Muscle layer of colon (tissue), 2 donors: Measurements from ENCODE around the gene PDK3.
A peak's percentile ranks its signal among the peaks of the same experiment; 100 is the strongest.

ENCODE experiments used
- H3K27ac ChIP-seq: one replicate; pipeline ENCODE4 v1.7.0; 2013; ENCODE audit warnings: low read depth, mild to moderate bottlenecking, low read length, moderate library complexity
- H3K27me3 ChIP-seq, 2 donors: one replicate each; pipeline ENCODE4 v1.7.0; 2013; ENCODE audit warnings: low read length in 2 of 2, mild to moderate bottlenecking in 2 of 2; ENCODE audit not compliant: insufficient read depth in 2 of 2, control insufficient read depth in 1 of 2
- H3K36me3 ChIP-seq: one replicate; pipeline ENCODE4 v1.7.0; 2013; ENCODE audit warnings: mild to moderate bottlenecking, low read length; ENCODE audit not compliant: insufficient read depth
- H3K4me1 ChIP-seq: one replicate; pipeline ENCODE4 v1.7.0; 2013; ENCODE audit warnings: mild to moderate bottlenecking, low read length; ENCODE audit not compliant: insufficient read depth
- H3K4me3 ChIP-seq, 2 donors: one replicate each; pipeline ENCODE4 v1.7.0; 2013; ENCODE audit warnings: low read length in 2 of 2, low read depth in 1 of 2, mild to moderate bottlenecking in 1 of 2, moderate library complexity in 1 of 2
- H3K9ac ChIP-seq: one replicate; pipeline ENCODE4 v1.7.0; 2013; ENCODE audit warnings: low read length
- H3K9me3 ChIP-seq: one replicate; pipeline ENCODE4 v1.7.0; 2013; ENCODE audit warnings: mild to moderate bottlenecking, low read length
- donor health status: abdominal sarcoma.
- donor health status: Adenocarcinoma of cecum.

The PDK3 gene

GRCh38 chrX:24482823-24483415, 17.8 kb downstream of the PDK3 start:
- H3K9me3 ChIP-seq, result no peaks in the 10 kb centered on the region
- H3K9ac ChIP-seq, result no peak overlapping the region
- H3K4me3 ChIP-seq, result no peak overlapping the region
- H3K36me3 ChIP-seq, result no peaks in the 10 kb centered on the region
- peaks cover 5% of the 10 kb centered on the region for H3K4me1 ChIP-seq
- no peaks in the 10 kb centered on the region for H3K27me3 ChIP-seq
- H3K27ac ChIP-seq, result no peak overlapping the region

GRCh38 chrX:24483596-24483995, 18.5 kb downstream of the PDK3 start:
- H3K27ac ChIP-seq, result no peak overlapping the region
- H3K9me3 ChIP-seq, result no peaks in the 10 kb centered on the region

GRCh38 chrX:24485323-24485722, 20.2 kb downstream of the PDK3 start:
- Histone ChIP-seq H3K4me3 (no peak overlapping the region), H3K27me3 (no peaks in the 10 kb centered on the region), H3K27ac (no peak overlapping the region), H3K4me1 (no peaks in the 10 kb centered on the region), H3K36me3 (no peaks in the 10 kb centered on the region), H3K9me3 (no peaks in the 10 kb centered on the region), H3K9ac (no peak overlapping the region)

More at GRCh38 chrX:24483596-24483995, 18.5 kb downstream of the PDK3 start:
- Histone ChIP-seq H3K36me3 (no peaks in the 10 kb centered on the region), H3K4me3 (no peak overlapping the region), H3K27me3 (no peaks in the 10 kb centered on the region), H3K4me1 (peaks cover 5% of the 10 kb centered on the region), H3K9ac (no peak overlapping the region)

GRCh38 chrX:24485976-24486680, 21.0 kb downstream of the PDK3 start:
- no peak overlapping the region for H3K27ac ChIP-seq
- no peak overlapping the region for H3K4me3 ChIP-seq
- no peaks in the 10 kb centered on the region for H3K4me1 ChIP-seq

GRCh38 chrX:24487571-24487970, 22.5 kb downstream of the PDK3 start:
- H3K36me3 ChIP-seq, result no peaks in the 10 kb centered on the region
- no peaks in the 10 kb centered on the region for H3K27me3 ChIP-seq
- H3K4me1 ChIP-seq, result no peaks in the 10 kb centered on the region
- H3K27ac ChIP-seq, result no peak overlapping the region
- H3K9ac ChIP-seq, result no peak overlapping the region
- no peak overlapping the region for H3K4me3 ChIP-seq
- no peaks in the 10 kb centered on the region for H3K9me3 ChIP-seq

More at GRCh38 chrX:24485976-24486680, 21.0 kb downstream of the PDK3 start:
- Histone ChIP-seq H3K27me3 (no peaks in the 10 kb centered on the region), H3K36me3 (no peaks in the 10 kb centered on the region), H3K9ac (no peak overlapping the region), H3K9me3 (no peaks in the 10 kb centered on the region)

GRCh38 chrX:24491741-24492140, 26.7 kb downstream of the PDK3 start:
- Histone ChIP-seq H3K36me3 (no peaks in the 10 kb centered on the region), H3K27me3 (no peaks in the 10 kb centered on the region), H3K4me3 (no peak overlapping the region), H3K9ac (no peak overlapping the region), H3K4me1 (peaks cover 21% of the 10 kb centered on the region), H3K9me3 (no peaks in the 10 kb centered on the region), H3K27ac (no peak overlapping the region)

- H3K27me3 ChIP-seq, result no peaks in the 10 kb centered on the region
- H3K36me3 ChIP-seq, result no peaks in the 10 kb centered on the region
- H3K4me1 ChIP-seq, result peaks cover 31% of the 10 kb centered on the region
- no peak overlapping the region for H3K4me3 ChIP-seq
- H3K27ac ChIP-seq, result no peak overlapping the region
- H3K9me3 ChIP-seq, result no peaks in the 10 kb centered on the region
- H3K9ac ChIP-seq, result no peak overlapping the region
Measured at GRCh38 chrX:24493740-24494581, 28.9 kb downstream of the PDK3 start.

- H3K4me3 ChIP-seq, result no peak overlapping the region
- peaks cover 31% of the 10 kb centered on the region for H3K4me1 ChIP-seq
- H3K36me3 ChIP-seq, result no peaks in the 10 kb centered on the region
- H3K9me3 ChIP-seq, result no peaks in the 10 kb centered on the region
- H3K27me3 ChIP-seq, result no peaks in the 10 kb centered on the region
- no peak overlapping the region for H3K9ac ChIP-seq
- H3K27ac ChIP-seq, result peak overlapping the region; percentile 41
Measured at GRCh38 chrX:24494647-24495075, 29.6 kb downstream of the PDK3 start.

- no peak overlapping the region for H3K9ac ChIP-seq
- H3K9me3 ChIP-seq, result no peaks in the 10 kb centered on the region
- H3K4me1 ChIP-seq, result peaks cover 31% of the 10 kb centered on the region
- H3K4me3 ChIP-seq, result no peak overlapping the region
- no peaks in the 10 kb centered on the region for H3K36me3 ChIP-seq
- H3K27me3 ChIP-seq, result no peaks in the 10 kb centered on the region
- H3K27ac ChIP-seq, result peak overlapping the region; percentile 41
Measured at GRCh38 chrX:24495700-24496099, 30.6 kb downstream of the PDK3 start.

- Histone ChIP-seq H3K27ac (no peak overlapping the region), H3K27me3 (no peaks in the 10 kb centered on the region), H3K9me3 (no peaks in the 10 kb centered on the region), H3K36me3 (no peaks in the 10 kb centered on the region), H3K4me1 (peaks cover 31% of the 10 kb centered on the region), H3K4me3 (no peak overlapping the region), H3K9ac (no peak overlapping the region)
Measured at GRCh38 chrX:24498181-24498580, 33.1 kb downstream of the PDK3 start.

GRCh38 chrX:24498975-24499374, 33.9 kb downstream of the PDK3 start:
- Histone ChIP-seq H3K4me1 (peaks cover 25% of the 10 kb centered on the region), H3K27me3 (no peaks in the 10 kb centered on the region), H3K36me3 (no peaks in the 10 kb centered on the region), H3K9ac (no peak overlapping the region), H3K27ac (no peak overlapping the region), H3K9me3 (no peaks in the 10 kb centered on the region), H3K4me3 (no peak overlapping the region)
